GM12878 (cell line): ENCODE results near the gene HSD3B1. TPM values are rescaled to one million over a fixed set of nuclear protein-coding genes. Genes with fewer than 3 reads are reported as not detected.

Experiments used
- ATAC-seq: fragments of 200-7000 bp; cut with Tn5 transposase; 3 replicates; pipeline ENCODE4 v1.9.1; 2020; ENCODE audit warnings: mild to moderate bottlenecking, moderate library complexity
- BruUV-seq: library from RNA; stranded (reverse); fragments of 400-500 nt; replicated peaks from 2 replicates; lab custom pipeline; 2021; lab: Mats Ljungman, UMichigan
- CTCF ChIA-PET: fragments of 300-600 bp; sonication (Branson Sonifier 250); formaldehyde crosslinking; extraction: SDS; loops from one replicate; lab custom pipeline; 2021; ENCODE audit warnings: inconsistent platforms; lab: Yijun Ruan, JAX
- POLR2A ChIA-PET: fragments of 350-600 bp; formaldehyde crosslinking; extraction: SDS; loops from one replicate; lab custom pipeline; 2021; ENCODE audit warnings: inconsistent platforms; lab: Charles Lee
- RAD21 ChIA-PET: fragments of 300-600 bp; sonication (Branson Sonifier 250); formaldehyde crosslinking; loops from one replicate; lab custom pipeline; 2023; ENCODE audit warnings: antibody characterized with exemption; ENCODE audit not compliant: unreplicated experiment; lab: Charles Lee
- SMC1A ChIA-PET: fragments of 300-600 bp; sonication (Branson Sonifier 250); formaldehyde crosslinking; loops from one replicate; lab custom pipeline; 2023; ENCODE audit not compliant: unreplicated experiment, uncharacterized antibody; lab: Charles Lee
- DNase-seq: peaks from one replicate; pipeline ENCODE4 v3.0.0-alpha.2; 2011; ENCODE audit warnings: low read depth, low spot score
- FAIRE-seq: peaks from 3 replicates; lab custom pipeline; 2011; peaks lifted over from hg19 to GRCh38; lab: Jason Lieb, UNC
- H2AFZ ChIP-seq: 2 replicates; pipeline ENCODE4 v1.6.0; 2011; ENCODE audit warnings: low read depth, low read length, control low read depth; ENCODE audit not compliant: control insufficient read depth
- H3K27ac ChIP-seq: 2 replicates; pipeline ENCODE4 v1.5.1; 2011; ENCODE audit warnings: control low read depth; ENCODE audit not compliant: control insufficient read depth, insufficient read depth
- H3K27me3 ChIP-seq, 2 experiments: replicated peaks in 1 of 2; 2 replicates each; pipeline versions ENCODE4 v1.6.0 to v1.6.1; 2011; ENCODE audit warnings: low read length in 1 of 2; ENCODE audit not compliant: control insufficient read depth in 2 of 2, insufficient read depth in 2 of 2
- H3K36me3 ChIP-seq, 2 experiments: 2 replicates each; pipeline ENCODE4 v1.5.1; 2011; ENCODE audit warnings: low read length in 1 of 2; ENCODE audit not compliant: control insufficient read depth in 2 of 2, insufficient read depth in 2 of 2
- H3K4me1 ChIP-seq: 2 replicates; pipeline ENCODE4 v1.6.1; 2011; ENCODE audit warnings: mild to moderate bottlenecking, low read length, moderate library complexity, mixed read lengths; ENCODE audit not compliant: control insufficient read depth, insufficient read depth
- H3K4me2 ChIP-seq: 2 replicates; pipeline ENCODE4 v1.6.0; 2011; ENCODE audit warnings: control low read depth; ENCODE audit not compliant: control insufficient read depth, insufficient read depth
- H3K4me3 ChIP-seq: fragments of 200-600 bp; sonication (generic); 2 replicates; pipeline ENCODE4 v1.5.1; 2016
- H3K79me2 ChIP-seq: 2 replicates; pipeline ENCODE4 v1.6.0; 2011; ENCODE audit warnings: low read length; ENCODE audit not compliant: control insufficient read depth, insufficient read depth
- H3K9ac ChIP-seq: 2 replicates; pipeline ENCODE4 v1.8.0; 2011; ENCODE audit warnings: low read length, control low read depth, mixed read lengths; ENCODE audit not compliant: control insufficient read depth, insufficient read depth
- H3K9me3 ChIP-seq: replicated peaks from 3 replicates; pipeline ENCODE4 v1.5.1; 2011; ENCODE audit warnings: mild to moderate bottlenecking, low read length; ENCODE audit not compliant: control insufficient read depth, insufficient read depth
- H4K20me1 ChIP-seq: 2 replicates; pipeline ENCODE4 v1.6.0; 2011; ENCODE audit not compliant: control insufficient read depth, insufficient read depth
- CHD4 ChIP-seq: fragments of 200-600 bp; sonication (generic); IDR thresholded peaks from 2 replicates; pipeline ENCODE4 v1.6.1; 2016; ENCODE audit warnings: mild to moderate bottlenecking
- EP300 ChIP-seq, 2 experiments: fragments of 150-350 bp in 1 of 2; IDR thresholded peaks; 2 replicates each; pipeline ENCODE4 v1.6.1; 2011 to 2012; ENCODE audit warnings: low read depth in 2 of 2, low read length in 2 of 2, borderline replicate concordance in 1 of 2, improper control_type of control experiment in 1 of 2, inconsistent platforms in 1 of 2; ENCODE audit not compliant: control insufficient read depth in 1 of 2
- KDM1A ChIP-seq: fragments of 200-600 bp; sonication (generic); IDR thresholded peaks from 2 replicates; pipeline ENCODE4 v1.6.1; 2016; ENCODE audit warnings: borderline replicate concordance
- NR2C2 ChIP-seq: IDR thresholded peaks from 2 replicates; pipeline ENCODE4 v1.6.1; 2011; ENCODE audit warnings: borderline replicate concordance, low read depth; ENCODE audit not compliant: control insufficient read depth, insufficient read length
- RAD21 ChIP-seq: IDR thresholded peaks from 2 replicates; pipeline ENCODE4 v1.6.1; 2011; ENCODE audit warnings: mild to moderate bottlenecking, low read depth, low read length, moderate library complexity; ENCODE audit not compliant: insufficient read depth
- RB1 ChIP-seq: fragments of 450-650 bp; formaldehyde crosslinking; IDR thresholded peaks from 2 replicates; pipeline ENCODE4 v1.6.1; 2017; ENCODE audit warnings: mild to moderate bottlenecking, borderline replicate concordance
- RCOR1 ChIP-seq: conservative IDR thresholded peaks from 2 replicates; pipeline ENCODE4 v1.6.1; 2012; ENCODE audit warnings: low read depth, low read length, improper control_type of control experiment
- TCF12 ChIP-seq: IDR thresholded peaks from 2 replicates; pipeline ENCODE4 v1.6.1; 2011; ENCODE audit warnings: low read depth, mild to moderate bottlenecking, low read length
- WGBS: methylation state at CpG from one replicate; pipeline ENCODE4 v1.1.6; 2016; ENCODE audit warnings: low lambda C conversion rate; ENCODE audit not compliant: insufficient replicate concordance, insufficient coverage; ENCODE audit errors: missing lambda C conversion rate; 5-methylcytosine and 5-hydroxymethylcytosine counted together
- in situ Hi-C: fragments of 300-500 bp; cut with MboI; formaldehyde crosslinking; loops from 9 replicates; pipeline ENCODE4 v1.14.3; 2018; ENCODE audit warnings: mixed read lengths
- intact Hi-C: fragments of 100-400 bp; cut with micrococcal nuclease; formaldehyde crosslinking; loops from one replicate; pipeline ENCODE4 v1.14.2; 2022; ENCODE audit not compliant: unreplicated experiment
- polyA plus RNA-seq, 11 experiments: library from polyadenylated mRNA; depleted of rRNA in 4 of 11; unstranded in 6 of 11; stranded (reverse) in 5 of 11; fragments of >200 nt; fragmentation: Nextera tagmentation in 4 of 11; fragmentation: Illumina TruSeq in 1 of 11; extraction: Ambion mirVana in 4 of 11; extraction: Trizol in 1 of 11; gene quantifications; 1 replicate in 1 of 11; 2 replicates in 10 of 11; pipeline versions ENCODE4 v1.2.1 to v1.2.3, GENCODE V29; 2011 to 2016; ENCODE audit warnings: inconsistent platforms in 2 of 11, missing spikeins in 2 of 11, low read depth in 1 of 11
- total RNA-seq, 4 experiments: library from RNA; depleted of rRNA in 3 of 4; stranded (reverse); fragments of >200 nt in 3 of 4; fragmentation: Illumina TruSeq in 1 of 4; extraction: Trizol in 1 of 4; gene quantifications; 2 replicates each; pipeline versions ENCODE4 v1.2.1 to v1.2.3, GENCODE V29; 2013 to 2021
- TF ChIP-seq, protein P1 (sequence below): fragments of 450-650 bp; IDR thresholded peaks from 2 replicates; pipeline ENCODE4 v1.6.1; 2016; ENCODE audit warnings: mild to moderate bottlenecking
- TF ChIP-seq, protein P2 (sequence below): IDR thresholded peaks from 2 replicates; pipeline ENCODE4 v1.6.1; 2011; ENCODE audit warnings: low read depth, mild to moderate bottlenecking, low read length, moderate library complexity, borderline replicate concordance; ENCODE audit errors: extremely low read depth
- TF ChIP-seq, protein P3 (sequence below): fragments of 450-650 bp; conservative IDR thresholded peaks from 2 replicates; pipeline ENCODE4 v1.6.1; 2017; ENCODE audit warnings: mild to moderate bottlenecking, moderate library complexity
- TF ChIP-seq, protein P4 (sequence below): IDR thresholded peaks from 2 replicates; pipeline ENCODE4 v1.6.1; 2011; ENCODE audit warnings: mild to moderate bottlenecking, low read depth, low read length, moderate library complexity; ENCODE audit not compliant: insufficient replicate concordance

Gene HSD3B1
- total and polyA plus RNA-seq, 10 of the 15 experiments (the other 5 are each of a cell fraction or from before 2014, with no cell fraction given), result not detected

DNA sequence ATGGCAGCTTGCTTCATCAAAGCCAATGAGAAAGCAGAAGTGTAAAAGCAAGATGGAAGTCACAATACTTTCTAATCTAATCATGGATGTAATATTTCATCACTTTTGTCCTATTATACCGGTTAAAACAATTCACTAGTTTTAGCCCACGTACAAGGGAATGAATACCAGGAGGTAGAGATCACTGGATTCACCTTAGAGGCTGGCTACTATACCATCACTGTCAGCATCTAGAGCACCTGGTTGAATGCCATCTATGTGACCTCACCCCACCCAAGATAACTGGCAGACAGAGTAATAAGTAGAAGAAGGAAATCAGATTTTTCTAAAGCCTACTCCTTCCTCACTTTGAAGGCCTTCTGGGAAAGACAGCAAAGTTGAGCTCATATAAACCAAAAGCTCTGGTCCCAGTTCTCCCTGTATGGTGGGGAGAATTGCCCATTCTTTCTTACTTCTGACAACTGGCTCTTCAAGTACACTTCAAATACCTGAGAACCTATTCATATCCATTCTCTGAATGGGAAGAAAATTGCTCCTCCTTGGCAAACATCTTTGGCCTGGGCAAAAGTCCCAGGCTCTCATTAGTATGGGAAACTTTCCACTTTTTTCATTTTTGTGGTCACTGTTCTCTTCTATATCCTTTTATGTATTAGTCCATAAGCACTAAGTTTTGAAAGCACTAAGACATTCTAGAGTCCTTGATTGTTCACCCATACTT lies 24.8 kb downstream of the HSD3B1 start:
- 7% methylated on average over 2 of the region's 2 CpGs for WGBS
- H3K79me2 ChIP-seq, result no peaks in the 10 kb centered on the region
- no peak overlapping the region for H3K4me3 ChIP-seq
- intact Hi-C loops, result no loop called here
- ChIA-PET POLR2A (no interaction called here), CTCF (interaction anchor here (1.1 kb wide), 2 partner anchors 12 to 85 kb away, joined by 3 to 4 read pairs; no protein-coding TSS in a partner anchor), SMC1A (interaction anchor here (0.9 kb wide), 1 partner anchor 245 kb away, joined by 3 read pairs; no protein-coding TSS in a partner anchor), RAD21 (no interaction called here)
- in situ Hi-C loops, result loop anchor here (5.0 kb wide), 1 partner anchor 34 kb away; no protein-coding TSS in a partner anchor
- H3K4me1 ChIP-seq, result no peaks in the 10 kb centered on the region
- no peak for DNase-seq
- H3K27me3 ChIP-seq, result no peaks in the 10 kb centered on the region; a peak in 1 of 4 replicates
- no peak overlapping the region for H3K4me2 ChIP-seq
- H3K27ac ChIP-seq, result no peak overlapping the region
- no peaks in the 10 kb centered on the region for H4K20me1 ChIP-seq
- no peak for ATAC-seq
- no peak overlapping the region for H2AFZ ChIP-seq
- no peaks in the 10 kb centered on the region for H3K36me3 ChIP-seq
- H3K9me3 ChIP-seq, result no peaks in the 10 kb centered on the region; the same call in 2 of the 3 replicates
- no TSS peak for BruUV-seq
- no peak overlapping the region for H3K9ac ChIP-seq
- no peak for TF ChIP-seq KDM1A
- TF ChIP-seq CHD4, result no peak
- no peak for TF ChIP-seq RB1
- TF ChIP-seq EP300 (IDR thresholded peaks at IDR 0.05; ENCODE audit: borderline replicate concordance in 1 of 2, control insufficient read depth in 1 of 2, low read depth in 2 of 2, low read length in 2 of 2), result no peak
- TF ChIP-seq, protein P1, sequence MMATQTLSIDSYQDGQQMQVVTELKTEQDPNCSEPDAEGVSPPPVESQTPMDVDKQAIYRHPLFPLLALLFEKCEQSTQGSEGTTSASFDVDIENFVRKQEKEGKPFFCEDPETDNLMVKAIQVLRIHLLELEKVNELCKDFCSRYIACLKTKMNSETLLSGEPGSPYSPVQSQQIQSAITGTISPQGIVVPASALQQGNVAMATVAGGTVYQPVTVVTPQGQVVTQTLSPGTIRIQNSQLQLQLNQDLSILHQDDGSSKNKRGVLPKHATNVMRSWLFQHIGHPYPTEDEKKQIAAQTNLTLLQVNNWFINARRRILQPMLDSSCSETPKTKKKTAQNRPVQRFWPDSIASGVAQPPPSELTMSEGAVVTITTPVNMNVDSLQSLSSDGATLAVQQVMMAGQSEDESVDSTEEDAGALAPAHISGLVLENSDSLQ, result no peak
- no peak for TF ChIP-seq TCF12
- no peak for TF ChIP-seq NR2C2
- no peak for TF ChIP-seq RAD21
- TF ChIP-seq RCOR1, result no peak
- TF ChIP-seq, protein P2, sequence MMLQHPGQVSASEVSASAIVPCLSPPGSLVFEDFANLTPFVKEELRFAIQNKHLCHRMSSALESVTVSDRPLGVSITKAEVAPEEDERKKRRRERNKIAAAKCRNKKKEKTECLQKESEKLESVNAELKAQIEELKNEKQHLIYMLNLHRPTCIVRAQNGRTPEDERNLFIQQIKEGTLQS, result no peak
- TF ChIP-seq, protein P3, sequence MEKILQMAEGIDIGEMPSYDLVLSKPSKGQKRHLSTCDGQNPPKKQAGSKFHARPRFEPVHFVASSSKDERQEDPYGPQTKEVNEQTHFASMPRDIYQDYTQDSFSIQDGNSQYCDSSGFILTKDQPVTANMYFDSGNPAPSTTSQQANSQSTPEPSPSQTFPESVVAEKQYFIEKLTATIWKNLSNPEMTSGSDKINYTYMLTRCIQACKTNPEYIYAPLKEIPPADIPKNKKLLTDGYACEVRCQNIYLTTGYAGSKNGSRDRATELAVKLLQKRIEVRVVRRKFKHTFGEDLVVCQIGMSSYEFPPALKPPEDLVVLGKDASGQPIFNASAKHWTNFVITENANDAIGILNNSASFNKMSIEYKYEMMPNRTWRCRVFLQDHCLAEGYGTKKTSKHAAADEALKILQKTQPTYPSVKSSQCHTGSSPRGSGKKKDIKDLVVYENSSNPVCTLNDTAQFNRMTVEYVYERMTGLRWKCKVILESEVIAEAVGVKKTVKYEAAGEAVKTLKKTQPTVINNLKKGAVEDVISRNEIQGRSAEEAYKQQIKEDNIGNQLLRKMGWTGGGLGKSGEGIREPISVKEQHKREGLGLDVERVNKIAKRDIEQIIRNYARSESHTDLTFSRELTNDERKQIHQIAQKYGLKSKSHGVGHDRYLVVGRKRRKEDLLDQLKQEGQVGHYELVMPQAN, result no peak
- TF ChIP-seq, protein P4, sequence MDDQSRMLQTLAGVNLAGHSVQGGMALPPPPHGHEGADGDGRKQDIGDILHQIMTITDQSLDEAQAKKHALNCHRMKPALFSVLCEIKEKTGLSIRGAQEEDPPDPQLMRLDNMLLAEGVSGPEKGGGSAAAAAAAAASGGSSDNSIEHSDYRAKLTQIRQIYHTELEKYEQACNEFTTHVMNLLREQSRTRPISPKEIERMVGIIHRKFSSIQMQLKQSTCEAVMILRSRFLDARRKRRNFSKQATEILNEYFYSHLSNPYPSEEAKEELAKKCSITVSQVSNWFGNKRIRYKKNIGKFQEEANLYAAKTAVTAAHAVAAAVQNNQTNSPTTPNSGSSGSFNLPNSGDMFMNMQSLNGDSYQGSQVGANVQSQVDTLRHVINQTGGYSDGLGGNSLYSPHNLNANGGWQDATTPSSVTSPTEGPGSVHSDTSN, result no peak
- FAIRE-seq, result no peak
